SK-N-MC (cell line): ENCODE results near the gene ARHGAP26.

ENCODE experiments used
- DNase-seq: peaks from one replicate; pipeline ENCODE4 v3.0.0-alpha.2; 2011; ENCODE audit warnings: low read depth, low spot score
- H3K27ac ChIP-seq: fragments of 200-600 bp; sonication (generic); 2 replicates; pipeline ENCODE4 v1.5.1; 2016; ENCODE audit warnings: mixed run types
- H3K36me3 ChIP-seq: fragments of 200-600 bp; sonication (generic); 2 replicates; pipeline ENCODE4 v1.6.1; 2017; ENCODE audit warnings: antibody characterized with exemption, low read length, mixed read lengths; ENCODE audit not compliant: insufficient read depth
- H3K4me3 ChIP-seq: fragments of 200-600 bp; sonication (generic); 2 replicates; pipeline ENCODE4 v1.5.1; 2016
- H3K9ac ChIP-seq: fragments of 200-600 bp; sonication (generic); 2 replicates; pipeline ENCODE4 v1.8.0; 2017; ENCODE audit warnings: mixed run types, mixed read lengths; ENCODE audit not compliant: insufficient read length
- H3K9me3 ChIP-seq: fragments of 200-600 bp; sonication (generic); 2 replicates; pipeline ENCODE4 v1.6.1; 2017; ENCODE audit warnings: low read depth, mild to moderate bottlenecking, antibody characterized with exemption, low read length, moderate library complexity, mixed read lengths
- EZH2 ChIP-seq: fragments of 200-600 bp; sonication (generic); IDR thresholded peaks from one replicate; pipeline ENCODE4 v1.6.1; 2017; ENCODE audit warnings: antibody characterized with exemption
- FOXP2 ChIP-seq: optimal IDR thresholded peaks from 2 replicates; pipeline ENCODE3; 2011; ENCODE audit warnings: mild to moderate bottlenecking, moderate library complexity; ENCODE audit not compliant: insufficient read depth; ENCODE audit errors: extremely low read length, control extremely low read depth
- POLR2AphosphoS5 ChIP-seq: IDR thresholded peaks from 2 replicates; pipeline ENCODE4 v1.6.1; 2012; ENCODE audit warnings: mild to moderate bottlenecking, low read depth, low read length, borderline replicate concordance

Gene ARHGAP26

DNA sequence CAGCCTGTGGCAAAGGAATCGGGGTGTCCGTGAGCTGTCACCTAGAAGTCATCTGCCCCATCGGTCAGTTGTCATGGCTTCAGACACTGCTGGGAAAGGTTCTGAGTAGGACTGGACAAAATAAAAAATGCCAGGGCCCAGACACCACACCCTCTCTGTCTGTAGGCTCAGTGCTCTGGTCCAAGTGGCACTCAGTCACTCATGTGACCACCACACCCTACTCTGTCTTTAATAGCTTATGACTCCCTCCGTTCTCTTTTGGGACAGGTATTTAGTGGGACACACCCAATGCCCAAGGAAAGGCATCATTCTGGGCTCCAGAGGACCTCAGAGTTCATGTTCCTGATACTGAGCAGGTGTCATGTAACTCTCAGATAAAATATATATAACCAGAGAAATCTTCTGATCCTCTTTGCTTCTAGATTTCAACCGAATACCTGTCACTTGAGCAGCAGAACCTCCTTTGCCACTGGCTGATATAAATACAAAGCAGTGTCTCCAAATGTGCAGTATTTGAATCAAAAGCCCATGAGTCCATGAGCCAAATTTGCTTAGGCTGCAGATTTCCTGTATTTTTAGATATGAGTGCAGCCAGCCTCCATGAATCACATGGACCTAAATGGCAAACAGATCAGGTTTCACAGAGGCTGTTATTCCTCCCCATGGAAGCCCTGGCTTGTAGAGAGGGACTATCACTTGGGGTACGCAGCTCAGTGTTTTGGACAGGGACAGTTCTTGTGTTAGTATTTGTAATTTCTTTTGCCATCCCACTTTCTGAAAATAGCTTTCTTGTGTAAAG is 272.0 kb downstream of the ARHGAP26 start:
- DNase-seq = no peak
- no peak for TF ChIP-seq EZH2
- TF ChIP-seq POLR2AphosphoS5 = no peak
- no peak for TF ChIP-seq FOXP2
- no peak overlapping the region for H3K9ac ChIP-seq
- H3K9me3 ChIP-seq = no peaks in the 10 kb centered on the region
- H3K27ac ChIP-seq = no peak overlapping the region
- no peak overlapping the region for H3K4me3 ChIP-seq
- no peaks in the 10 kb centered on the region for H3K36me3 ChIP-seq

DNA sequence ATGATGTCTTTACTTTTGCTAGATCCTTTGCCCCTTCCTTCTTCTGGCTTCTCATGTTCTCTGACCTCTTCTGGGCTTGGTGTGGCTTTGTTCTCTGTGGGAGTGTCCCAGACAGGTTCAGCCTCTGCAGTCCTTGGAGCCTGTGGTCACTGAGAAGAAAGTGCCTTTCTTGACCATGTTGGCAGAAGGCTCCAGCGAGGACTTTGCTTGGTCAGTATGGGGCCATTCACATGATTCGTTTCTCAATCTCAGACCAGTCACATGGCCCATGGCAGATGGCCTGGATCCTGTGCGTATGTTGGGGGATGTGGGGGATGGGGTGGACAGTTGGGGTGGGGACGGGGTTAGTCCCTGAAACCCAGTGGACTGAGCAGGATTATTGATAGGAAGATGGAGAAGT is 274.1 kb downstream of the ARHGAP26 start:
- no peak overlapping the region for H3K9ac ChIP-seq
- H3K36me3 ChIP-seq = no peaks in the 10 kb centered on the region
- no peak overlapping the region for H3K27ac ChIP-seq
- no peak overlapping the region for H3K4me3 ChIP-seq
- no peaks in the 10 kb centered on the region for H3K9me3 ChIP-seq
- TF ChIP-seq FOXP2 (no peak), POLR2AphosphoS5 (no peak), EZH2 (no peak)
- DNase-seq = no peak

DNA sequence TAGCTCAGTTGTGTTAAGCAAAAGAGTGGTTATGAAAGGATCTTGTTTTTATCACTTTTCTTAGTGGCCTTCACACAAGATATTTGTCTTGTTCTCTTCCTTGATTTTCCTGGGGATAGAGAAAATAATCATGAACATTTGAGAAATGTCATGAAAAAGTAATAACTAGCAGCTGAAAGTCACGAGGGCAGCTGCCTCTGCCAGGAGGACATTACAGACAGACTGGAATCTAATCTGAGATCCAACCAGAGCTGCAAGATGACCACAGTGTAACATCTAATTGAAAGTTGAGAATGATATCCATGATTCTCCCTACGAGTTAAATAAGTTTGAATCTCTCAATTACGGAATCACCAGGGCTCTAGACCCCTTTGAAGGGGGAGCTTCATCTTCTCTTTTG is 274.9 kb downstream of the ARHGAP26 start:
- no peak for TF ChIP-seq FOXP2
- no peak for TF ChIP-seq POLR2AphosphoS5
- no peak for TF ChIP-seq EZH2
- H3K36me3 ChIP-seq = no peaks in the 10 kb centered on the region
- no peak overlapping the region for H3K27ac ChIP-seq
- no peak overlapping the region for H3K9ac ChIP-seq
- no peak overlapping the region for H3K4me3 ChIP-seq
- no peak for DNase-seq
- no peaks in the 10 kb centered on the region for H3K9me3 ChIP-seq

- Histone ChIP-seq H3K9ac (no peak overlapping the region), H3K4me3 (no peak overlapping the region), H3K36me3 (no peaks in the 10 kb centered on the region), H3K9me3 (no peaks in the 10 kb centered on the region), H3K27ac (no peak overlapping the region)
- DNase-seq = no peak
- no peak for TF ChIP-seq POLR2AphosphoS5
- TF ChIP-seq EZH2 = no peak
- TF ChIP-seq FOXP2 = no peak
These were observed 276.1 kb downstream of the ARHGAP26 start for GRCh38 chr5:143046314-143046713.

DNA sequence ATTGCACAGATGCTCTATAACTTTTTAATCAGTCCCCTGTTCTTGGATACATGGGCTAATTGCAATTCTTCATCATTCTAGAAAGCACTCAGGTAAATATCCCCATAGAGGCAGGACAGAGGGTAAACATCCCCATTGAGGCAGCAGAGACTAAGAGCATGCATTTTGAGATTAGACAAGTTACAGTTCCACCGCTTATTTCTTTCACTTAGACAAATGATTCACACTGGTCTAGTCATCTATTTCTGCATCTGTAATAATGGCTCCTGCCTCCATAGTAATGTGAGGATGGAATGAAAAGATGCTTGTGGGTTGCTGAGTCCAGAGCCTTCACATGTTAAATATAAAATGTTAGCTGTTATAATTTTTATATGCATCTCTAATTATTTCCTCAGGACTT is 276.9 kb downstream of the ARHGAP26 start:
- no peak for TF ChIP-seq POLR2AphosphoS5
- no peak for TF ChIP-seq EZH2
- TF ChIP-seq FOXP2 = no peak
- Histone ChIP-seq H3K9me3 (no peaks in the 10 kb centered on the region), H3K36me3 (no peaks in the 10 kb centered on the region), H3K4me3 (no peak overlapping the region), H3K27ac (no peak overlapping the region), H3K9ac (no peak overlapping the region)
- no peak for DNase-seq

- Histone ChIP-seq H3K36me3 (no peaks in the 10 kb centered on the region), H3K9ac (no peak overlapping the region), H3K27ac (no peak overlapping the region), H3K9me3 (no peaks in the 10 kb centered on the region), H3K4me3 (no peak overlapping the region)
- no peak for DNase-seq
- TF ChIP-seq EZH2 (no peak), FOXP2 (no peak), POLR2AphosphoS5 (no peak)
These were observed 280.0 kb downstream of the ARHGAP26 start for GRCh38 chr5:143050183-143050582.

GRCh38 chr5:143051244-143052058 is 281.3 kb downstream of the ARHGAP26 start:
- Histone ChIP-seq H3K27ac (peak overlapping the region; percentile 79), H3K9me3 (no peaks in the 10 kb centered on the region), H3K36me3 (no peaks in the 10 kb centered on the region), H3K4me3 (peak overlapping the region; percentile 65), H3K9ac (no peak overlapping the region)
- DNase-seq = peak; percentile 82
- TF ChIP-seq FOXP2 = no peak
- TF ChIP-seq POLR2AphosphoS5 = peak; percentile 55; the same call in 1 of the 2 replicates

- no peak for TF ChIP-seq FOXP2
- no peak for TF ChIP-seq POLR2AphosphoS5
- no peak for TF ChIP-seq EZH2
- H3K27ac ChIP-seq = no peak overlapping the region
- no peak for DNase-seq
- no peak overlapping the region for H3K9ac ChIP-seq
- no peaks in the 10 kb centered on the region for H3K9me3 ChIP-seq
- H3K36me3 ChIP-seq = no peaks in the 10 kb centered on the region
- H3K4me3 ChIP-seq = no peak overlapping the region
These were observed 282.9 kb downstream of the ARHGAP26 start for GRCh38 chr5:143052967-143053682.

DNA sequence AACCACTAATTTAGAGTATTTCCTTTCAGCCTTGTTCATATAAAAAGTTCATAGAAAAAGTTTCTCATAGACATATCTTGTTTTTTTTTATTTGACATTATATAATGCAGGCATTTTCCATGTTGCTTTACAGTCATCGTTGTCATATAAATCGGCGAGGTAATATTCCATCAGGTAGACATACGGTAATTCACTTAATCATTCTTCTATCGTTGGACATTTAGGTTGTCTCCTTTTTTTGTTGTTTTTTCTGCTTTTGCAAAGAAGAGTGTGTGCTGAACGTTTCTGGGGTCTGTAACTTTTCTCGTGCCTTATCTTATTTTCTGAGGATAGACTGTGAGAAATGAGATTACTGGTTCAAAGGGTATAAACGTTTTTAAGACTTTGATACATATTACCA is 283.6 kb downstream of the ARHGAP26 start:
- no peak overlapping the region for H3K27ac ChIP-seq
- H3K9me3 ChIP-seq = no peaks in the 10 kb centered on the region
- no peak overlapping the region for H3K9ac ChIP-seq
- no peak for DNase-seq
- no peak overlapping the region for H3K4me3 ChIP-seq
- H3K36me3 ChIP-seq = no peaks in the 10 kb centered on the region
- TF ChIP-seq EZH2 = no peak
